ENCODE data around the gene HTT. TPM values are rescaled to one million over a fixed set of nuclear protein-coding genes. Genes with fewer than 3 reads are reported as not detected.

HTT gene
- total RNA-seq, 1 experiment from 2014 or later = 37.4 TPM

DNA sequence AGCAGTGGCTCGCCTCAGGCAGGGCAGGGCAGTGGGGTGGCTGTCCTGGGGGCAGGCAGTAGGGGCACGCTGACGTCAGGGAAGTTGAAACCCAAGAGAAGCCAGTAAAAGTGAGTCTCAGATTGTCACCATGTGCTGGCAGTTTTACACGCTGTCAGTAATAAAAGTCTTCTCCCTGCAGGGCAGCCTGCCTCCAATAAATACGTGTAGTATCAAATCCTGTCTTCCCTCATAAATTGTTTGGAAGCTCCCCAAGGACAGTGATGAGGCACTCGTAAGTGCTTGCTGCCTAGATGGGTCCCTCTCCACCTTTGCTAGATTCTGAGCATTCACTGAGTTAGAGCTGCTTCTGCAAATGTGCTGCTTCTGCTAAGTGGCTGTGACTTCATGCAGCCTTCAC, 113.6 kb downstream of the HTT start:
- Histone ChIP-seq H3K36me3 (ENCODE audit: control insufficient read depth in 1 of 2, insufficient read depth in 2 of 2, low read length in 2 of 2) (peaks cover 19 to 25% of the 10 kb centered on the region in 2 experiments; a peak in 3 of 4 replicates), H3K4me1 (ENCODE audit: control insufficient read depth in 1 of 2, insufficient read depth in 2 of 2, low read length in 2 of 2) (no peaks in the 10 kb centered on the region), H3K27me3 (ENCODE audit: insufficient read depth, low read length) (no peaks in the 10 kb centered on the region), H3K4me2 (ENCODE audit: low read length) (no peak overlapping the region), H3K9me3 (ENCODE audit: control insufficient read depth in 1 of 2, insufficient read depth in 1 of 2, low read depth in 1 of 2, low read length in 2 of 2) (no peaks in the 10 kb centered on the region), H2AFZ (ENCODE audit: low read depth, low read length, poor library complexity, severe bottlenecking) (no peak overlapping the region), H3K79me2 (ENCODE audit: insufficient read depth, low read length) (no peaks in the 10 kb centered on the region), H4K20me1 (ENCODE audit: insufficient read depth) (no peaks in the 10 kb centered on the region), H3K9me2 (ENCODE audit: insufficient read depth) (no peaks in the 10 kb centered on the region), H3K27ac (ENCODE audit: low read depth, low read length) (no peak overlapping the region), H3K4me3 (replicated peaks in 1 of 2; ENCODE audit: low read depth in 1 of 2, low read length in 2 of 2) (no peak overlapping the region), H3K9ac (ENCODE audit: low read length) (no peak overlapping the region)
- no peak for DNase-seq (ENCODE audit: low read depth, low spot score)
- ATAC-seq = no peak
- POLR2A ChIA-PET = no interaction called here
- no peak for TF ChIP-seq ATF3 (IDR thresholded peaks at IDR 0.05)
- TF ChIP-seq SP1 (IDR thresholded peaks at IDR 0.05; ENCODE audit: low read depth) = no peak
- no peak for TF ChIP-seq MAX (IDR thresholded peaks at IDR 0.05)
- no peak for TF ChIP-seq SRF (IDR thresholded peaks at IDR 0.05; ENCODE audit: low read depth)
- TF ChIP-seq TCF7L2 (IDR thresholded peaks at IDR 0.05; ENCODE audit: borderline replicate concordance, extremely low read depth, insufficient read depth, insufficient read length) = no peak
- no peak for TF ChIP-seq ELF1 (IDR thresholded peaks at IDR 0.05; ENCODE audit: borderline replicate concordance, low read depth)
- TF ChIP-seq CTCF (IDR thresholded peaks at IDR 0.05 in 2 of 3, conservative IDR thresholded peaks at IDR 0.05 in 1 of 3; ENCODE audit: borderline replicate concordance in 1 of 3, insufficient read depth in 1 of 3, low read depth in 2 of 3, low read length in 2 of 3) = no peak
- TF ChIP-seq YY1 (IDR thresholded peaks at IDR 0.05; ENCODE audit: extremely low read depth, insufficient replicate concordance, low read depth, low read length) = no peak
- no peak for TF ChIP-seq EGR1 (IDR thresholded peaks at IDR 0.05; ENCODE audit: low read depth)
- TF ChIP-seq, protein P1, sequence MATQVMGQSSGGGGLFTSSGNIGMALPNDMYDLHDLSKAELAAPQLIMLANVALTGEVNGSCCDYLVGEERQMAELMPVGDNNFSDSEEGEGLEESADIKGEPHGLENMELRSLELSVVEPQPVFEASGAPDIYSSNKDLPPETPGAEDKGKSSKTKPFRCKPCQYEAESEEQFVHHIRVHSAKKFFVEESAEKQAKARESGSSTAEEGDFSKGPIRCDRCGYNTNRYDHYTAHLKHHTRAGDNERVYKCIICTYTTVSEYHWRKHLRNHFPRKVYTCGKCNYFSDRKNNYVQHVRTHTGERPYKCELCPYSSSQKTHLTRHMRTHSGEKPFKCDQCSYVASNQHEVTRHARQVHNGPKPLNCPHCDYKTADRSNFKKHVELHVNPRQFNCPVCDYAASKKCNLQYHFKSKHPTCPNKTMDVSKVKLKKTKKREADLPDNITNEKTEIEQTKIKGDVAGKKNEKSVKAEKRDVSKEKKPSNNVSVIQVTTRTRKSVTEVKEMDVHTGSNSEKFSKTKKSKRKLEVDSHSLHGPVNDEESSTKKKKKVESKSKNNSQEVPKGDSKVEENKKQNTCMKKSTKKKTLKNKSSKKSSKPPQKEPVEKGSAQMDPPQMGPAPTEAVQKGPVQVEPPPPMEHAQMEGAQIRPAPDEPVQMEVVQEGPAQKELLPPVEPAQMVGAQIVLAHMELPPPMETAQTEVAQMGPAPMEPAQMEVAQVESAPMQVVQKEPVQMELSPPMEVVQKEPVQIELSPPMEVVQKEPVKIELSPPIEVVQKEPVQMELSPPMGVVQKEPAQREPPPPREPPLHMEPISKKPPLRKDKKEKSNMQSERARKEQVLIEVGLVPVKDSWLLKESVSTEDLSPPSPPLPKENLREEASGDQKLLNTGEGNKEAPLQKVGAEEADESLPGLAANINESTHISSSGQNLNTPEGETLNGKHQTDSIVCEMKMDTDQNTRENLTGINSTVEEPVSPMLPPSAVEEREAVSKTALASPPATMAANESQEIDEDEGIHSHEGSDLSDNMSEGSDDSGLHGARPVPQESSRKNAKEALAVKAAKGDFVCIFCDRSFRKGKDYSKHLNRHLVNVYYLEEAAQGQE (IDR thresholded peaks at IDR 0.05; ENCODE audit: low read depth) = no peak
- no peak for TF ChIP-seq JUND (IDR thresholded peaks at IDR 0.05)
- TF ChIP-seq SIN3A (IDR thresholded peaks at IDR 0.05; ENCODE audit: low read depth) = no peak
- TF ChIP-seq POLR2A (IDR thresholded peaks at IDR 0.05; ENCODE audit: borderline replicate concordance, extremely low read depth, insufficient read depth, insufficient read length) = no peak
- BruUV-seq (replicated peaks) = no TSS peak
- RAD21 ChIA-PET (ENCODE audit: low non-redundant PET in 1 of 2, low total read pairs in 2 of 2, uncharacterized antibody in 2 of 2, unreplicated experiment in 2 of 2) = no interaction called here
- intact Hi-C loops (cut with micrococcal nuclease) = no loop called here
- CTCF ChIA-PET = no interaction called here
